HL-60 (cell line): ENCODE results near the gene SUPT4H1.

Experiments used
- DNase-seq, 2 experiments: peaks; one replicate each; pipeline ENCODE4 v3.0.0-alpha.2; 2010 to 2020; ENCODE audit warnings: low read depth in 1 of 2, low spot score in 1 of 2
- H3K27ac ChIP-seq: fragments of 250-450 bp; sonication (Bioruptor Pico); replicated peaks from 2 replicates; pipeline ENCODE4 v1.5.1; 2020; ENCODE audit warnings: mild to moderate bottlenecking, moderate library complexity
- H3K27me3 ChIP-seq: fragments of 250-450 bp; sonication (Bioruptor Pico); 2 replicates; pipeline ENCODE4 v1.5.1; 2021; ENCODE audit warnings: mild to moderate bottlenecking, moderate library complexity; ENCODE audit not compliant: insufficient read depth, poor library complexity, severe bottlenecking
- H3K4me3 ChIP-seq: replicated peaks from 2 replicates; pipeline ENCODE4 v1.5.1; 2011; ENCODE audit warnings: mild to moderate bottlenecking, control low read depth, low read length; ENCODE audit not compliant: insufficient read depth
- GABPA ChIP-seq: IDR thresholded peaks from 2 replicates; pipeline ENCODE4 v1.6.1; 2012; ENCODE audit warnings: low read depth
- POLR2AphosphoS5 ChIP-seq: IDR thresholded peaks from 2 replicates; pipeline ENCODE4 v1.6.1; 2012; ENCODE audit warnings: low read depth
- SPI1 ChIP-seq: IDR thresholded peaks from 2 replicates; pipeline ENCODE4 v1.6.1; 2012; ENCODE audit warnings: low read depth, mild to moderate bottlenecking, borderline replicate concordance
- TF ChIP-seq, protein P1 (sequence below): IDR thresholded peaks from 2 replicates; pipeline ENCODE4 v1.6.1; 2012; ENCODE audit warnings: low read depth; ENCODE audit not compliant: insufficient replicate concordance
- TF ChIP-seq, protein P2 (sequence below): IDR thresholded peaks from one replicate; pipeline ENCODE4 v1.5.1; 2011; ENCODE audit warnings: low read length, control low read depth, inconsistent platforms; ENCODE audit not compliant: insufficient read depth

Gene SUPT4H1

DNA sequence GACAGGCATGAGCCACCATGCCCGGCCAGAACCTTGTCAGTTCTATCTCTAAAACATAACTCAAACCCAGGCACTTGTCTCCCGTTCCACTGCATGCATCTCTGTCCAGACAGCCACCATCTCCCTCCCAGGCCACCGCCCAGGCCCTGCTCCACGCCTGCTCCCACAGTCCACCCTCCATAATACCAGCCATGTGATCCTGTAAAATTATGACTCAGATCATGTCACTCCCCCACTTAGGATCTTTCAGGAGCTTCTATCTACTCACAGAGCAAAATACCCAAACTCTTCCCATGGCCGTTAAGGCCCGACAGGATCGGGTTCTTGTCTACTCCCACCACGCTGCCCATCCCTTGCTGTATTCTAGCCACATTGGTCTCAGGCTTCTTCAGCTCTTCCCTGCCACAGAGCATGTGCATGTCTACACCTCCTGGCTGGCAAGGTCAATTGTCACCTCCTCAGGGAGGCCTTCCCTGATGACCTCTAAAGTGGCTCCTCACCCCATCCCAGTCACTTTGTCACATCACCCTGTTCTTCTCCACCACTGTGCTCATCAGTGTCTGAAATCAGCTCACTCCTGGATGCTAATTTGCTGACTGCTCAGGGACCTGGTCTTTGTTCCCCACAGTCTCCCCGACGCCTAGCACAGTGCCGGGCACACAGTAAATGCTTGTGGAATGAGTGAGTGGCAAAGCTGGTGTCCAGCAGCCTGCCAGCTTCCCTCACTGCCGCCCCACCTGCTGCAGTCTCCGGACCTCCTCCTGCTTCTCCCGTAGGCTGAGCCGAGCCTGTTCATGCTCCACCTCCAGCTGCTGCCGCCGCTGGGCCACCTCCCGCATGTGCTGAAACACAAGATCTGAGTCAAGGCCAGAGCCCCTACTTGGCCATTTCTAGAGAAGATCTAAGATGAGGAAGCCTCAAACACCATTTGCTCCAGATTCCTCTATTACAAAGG lies 30.2 kb downstream of the SUPT4H1 start:
- Histone ChIP-seq H3K4me3 (no peak overlapping the region), H3K27me3 (no peaks in the 10 kb centered on the region), H3K27ac (no peak overlapping the region)
- DNase-seq: no peak
- TF ChIP-seq, protein P1, sequence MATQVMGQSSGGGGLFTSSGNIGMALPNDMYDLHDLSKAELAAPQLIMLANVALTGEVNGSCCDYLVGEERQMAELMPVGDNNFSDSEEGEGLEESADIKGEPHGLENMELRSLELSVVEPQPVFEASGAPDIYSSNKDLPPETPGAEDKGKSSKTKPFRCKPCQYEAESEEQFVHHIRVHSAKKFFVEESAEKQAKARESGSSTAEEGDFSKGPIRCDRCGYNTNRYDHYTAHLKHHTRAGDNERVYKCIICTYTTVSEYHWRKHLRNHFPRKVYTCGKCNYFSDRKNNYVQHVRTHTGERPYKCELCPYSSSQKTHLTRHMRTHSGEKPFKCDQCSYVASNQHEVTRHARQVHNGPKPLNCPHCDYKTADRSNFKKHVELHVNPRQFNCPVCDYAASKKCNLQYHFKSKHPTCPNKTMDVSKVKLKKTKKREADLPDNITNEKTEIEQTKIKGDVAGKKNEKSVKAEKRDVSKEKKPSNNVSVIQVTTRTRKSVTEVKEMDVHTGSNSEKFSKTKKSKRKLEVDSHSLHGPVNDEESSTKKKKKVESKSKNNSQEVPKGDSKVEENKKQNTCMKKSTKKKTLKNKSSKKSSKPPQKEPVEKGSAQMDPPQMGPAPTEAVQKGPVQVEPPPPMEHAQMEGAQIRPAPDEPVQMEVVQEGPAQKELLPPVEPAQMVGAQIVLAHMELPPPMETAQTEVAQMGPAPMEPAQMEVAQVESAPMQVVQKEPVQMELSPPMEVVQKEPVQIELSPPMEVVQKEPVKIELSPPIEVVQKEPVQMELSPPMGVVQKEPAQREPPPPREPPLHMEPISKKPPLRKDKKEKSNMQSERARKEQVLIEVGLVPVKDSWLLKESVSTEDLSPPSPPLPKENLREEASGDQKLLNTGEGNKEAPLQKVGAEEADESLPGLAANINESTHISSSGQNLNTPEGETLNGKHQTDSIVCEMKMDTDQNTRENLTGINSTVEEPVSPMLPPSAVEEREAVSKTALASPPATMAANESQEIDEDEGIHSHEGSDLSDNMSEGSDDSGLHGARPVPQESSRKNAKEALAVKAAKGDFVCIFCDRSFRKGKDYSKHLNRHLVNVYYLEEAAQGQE: no peak
- TF ChIP-seq, protein P2, sequence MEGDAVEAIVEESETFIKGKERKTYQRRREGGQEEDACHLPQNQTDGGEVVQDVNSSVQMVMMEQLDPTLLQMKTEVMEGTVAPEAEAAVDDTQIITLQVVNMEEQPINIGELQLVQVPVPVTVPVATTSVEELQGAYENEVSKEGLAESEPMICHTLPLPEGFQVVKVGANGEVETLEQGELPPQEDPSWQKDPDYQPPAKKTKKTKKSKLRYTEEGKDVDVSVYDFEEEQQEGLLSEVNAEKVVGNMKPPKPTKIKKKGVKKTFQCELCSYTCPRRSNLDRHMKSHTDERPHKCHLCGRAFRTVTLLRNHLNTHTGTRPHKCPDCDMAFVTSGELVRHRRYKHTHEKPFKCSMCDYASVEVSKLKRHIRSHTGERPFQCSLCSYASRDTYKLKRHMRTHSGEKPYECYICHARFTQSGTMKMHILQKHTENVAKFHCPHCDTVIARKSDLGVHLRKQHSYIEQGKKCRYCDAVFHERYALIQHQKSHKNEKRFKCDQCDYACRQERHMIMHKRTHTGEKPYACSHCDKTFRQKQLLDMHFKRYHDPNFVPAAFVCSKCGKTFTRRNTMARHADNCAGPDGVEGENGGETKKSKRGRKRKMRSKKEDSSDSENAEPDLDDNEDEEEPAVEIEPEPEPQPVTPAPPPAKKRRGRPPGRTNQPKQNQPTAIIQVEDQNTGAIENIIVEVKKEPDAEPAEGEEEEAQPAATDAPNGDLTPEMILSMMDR: no peak
- TF ChIP-seq POLR2AphosphoS5 (no peak), SPI1 (no peak), GABPA (no peak)

DNA sequence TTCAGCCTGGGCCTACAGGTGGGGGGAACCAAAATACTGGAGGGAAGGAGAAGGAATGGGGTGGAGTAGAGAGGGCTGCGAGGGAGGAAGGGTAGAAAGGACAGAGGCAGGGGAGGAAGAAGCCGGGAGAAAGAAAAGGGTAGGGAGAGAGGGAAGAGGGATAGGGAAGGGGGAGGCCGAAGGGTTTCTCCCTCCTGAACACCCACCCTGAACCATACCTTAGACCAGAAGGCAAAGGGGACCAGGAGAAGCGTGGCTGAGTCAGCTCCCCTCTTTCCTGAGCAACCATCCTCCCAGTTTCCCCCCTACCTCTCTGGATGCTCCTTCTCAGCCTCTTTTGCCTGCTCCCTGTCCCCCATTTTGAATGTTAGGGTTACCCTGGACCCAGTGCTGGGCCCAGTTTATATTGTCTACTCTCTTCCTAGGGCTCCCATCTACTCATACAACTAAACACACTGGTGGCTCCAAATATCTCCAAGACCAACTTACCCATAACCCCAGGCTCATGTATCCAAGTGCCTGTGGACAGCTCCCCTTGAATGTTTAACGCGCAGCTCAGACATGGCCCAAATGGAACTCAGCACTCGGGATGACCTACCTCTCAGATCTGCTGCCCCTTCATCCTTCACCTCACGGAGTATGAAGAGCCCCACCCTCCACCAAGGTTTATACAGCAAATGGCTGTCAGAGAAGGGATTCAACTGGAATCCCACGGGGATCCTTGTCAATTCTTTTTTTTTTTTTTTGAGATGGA lies 31.3 kb downstream of the SUPT4H1 start:
- TF ChIP-seq, protein P1: peak; percentile 49
- no peak for TF ChIP-seq GABPA
- H3K27ac ChIP-seq: no peak overlapping the region
- no peaks in the 10 kb centered on the region for H3K27me3 ChIP-seq
- DNase-seq: no peak
- no peak overlapping the region for H3K4me3 ChIP-seq

DNA sequence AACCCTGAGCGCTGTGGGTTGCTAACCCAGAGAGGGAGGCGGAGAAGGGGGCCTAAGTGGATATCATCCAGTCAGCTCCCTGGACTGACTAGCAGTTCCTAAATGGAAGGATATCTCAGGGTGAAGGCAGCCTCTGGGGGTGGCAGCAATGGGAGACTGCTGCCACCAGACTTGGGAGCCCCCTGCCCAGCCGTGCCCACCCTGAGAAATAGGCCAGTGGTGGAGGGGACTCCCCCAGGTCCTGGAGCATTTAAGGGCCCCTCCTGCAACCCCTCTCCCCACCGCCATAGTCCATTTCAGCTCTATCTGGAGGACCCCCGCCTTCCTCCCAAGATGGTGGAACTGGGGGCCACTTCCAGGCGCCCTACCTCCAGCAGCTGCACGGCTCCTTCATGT lies 31.8 kb downstream of the SUPT4H1 start:
- TF ChIP-seq, protein P2: no peak
- TF ChIP-seq, protein P1: no peak
- TF ChIP-seq GABPA (no peak), POLR2AphosphoS5 (no peak), SPI1 (no peak)
- no peaks in the 10 kb centered on the region for H3K27me3 ChIP-seq

More for the DNA sequence above, 31.8 kb downstream of the SUPT4H1 start:
- no peak overlapping the region for H3K4me3 ChIP-seq
- DNase-seq: no peak
- H3K27ac ChIP-seq: no peak overlapping the region
